Measurements from ENCODE around the gene CCL27. TPM values are rescaled to one million over a fixed set of nuclear protein-coding genes. Genes with fewer than 3 reads are reported as not detected.

The CCL27 gene
- total RNA-seq, 6 donors from 2014 or later: 32.5 TPM; not detected in 5

- DNase-seq: no peak
- TF ChIP-seq CTCF (IDR thresholded peaks at IDR 0.05): no peak
- TF ChIP-seq EP300 (IDR thresholded peaks at IDR 0.05): no peak
- TF ChIP-seq POLR2AphosphoS5 (IDR thresholded peaks at IDR 0.05): no peak
- TF ChIP-seq POLR2A (IDR thresholded peaks at IDR 0.05): no peak
- 69 to 76% methylated on average over 5 of the region's 5 CpGs for WGBS, 2 donors
- peaks cover 0 to 12% (median 3%) of the 10 kb centered on the region in 4 donors for H3K4me1 ChIP-seq
- no peak overlapping the region for H3K4me3 ChIP-seq
- no peak for ATAC-seq (ENCODE audit: low FRiP score in 2 of 2)
- H3K27me3 ChIP-seq: no peaks in the 10 kb centered on the region
- H3K9me3 ChIP-seq: no peaks in the 10 kb centered on the region
- H3K36me3 ChIP-seq: no peaks in the 10 kb centered on the region
- H3K27ac ChIP-seq: no peak overlapping the region
Measured at GRCh38 chr9:34691936-34692315, 29.5 kb upstream of the CCL27 start.

- DNase-seq: no peak
- TF ChIP-seq CTCF (IDR thresholded peaks at IDR 0.05) (no peak), POLR2AphosphoS5 (IDR thresholded peaks at IDR 0.05) (no peak), POLR2A (IDR thresholded peaks at IDR 0.05) (no peak), EP300 (IDR thresholded peaks at IDR 0.05) (no peak)
Measured at GRCh38 chr9:34690983-34691935, 28.8 kb upstream of the CCL27 start, which contains the start of gene CCL19. TSS of gene CCL19 (minus strand) at chr9:34691276. CDS start at chr9:34691139, 137 bp downstream.

GRCh38 chr9:34689512-34689911 is 27.1 kb upstream of the CCL27 start:
- DNase-seq (no peak), ATAC-seq (ENCODE audit: low FRiP score in 2 of 2) (no peak)
- Histone ChIP-seq H3K36me3 (no peaks in the 10 kb centered on the region), H3K4me3 (no peak overlapping the region), H3K27ac (no peak overlapping the region), H3K27me3 (no peaks in the 10 kb centered on the region), H3K4me1 (peaks cover 0 to 12% (median 3%) of the 10 kb centered on the region in 4 donors), H3K9me3 (no peaks in the 10 kb centered on the region)
- WGBS, 2 donors: 88 to 89% methylated on average over 8 of the region's 8 CpGs
- TF ChIP-seq POLR2AphosphoS5 (IDR thresholded peaks at IDR 0.05) (no peak), POLR2A (IDR thresholded peaks at IDR 0.05) (no peak), CTCF (IDR thresholded peaks at IDR 0.05) (no peak), EP300 (IDR thresholded peaks at IDR 0.05) (no peak)

More at GRCh38 chr9:34690983-34691935, 28.8 kb upstream of the CCL27 start, which contains the start of gene CCL19:
- 53 to 63% methylated on average over 6 of the region's 6 CpGs for WGBS, 2 donors
- Histone ChIP-seq H3K4me1 (peaks cover 0 to 12% (median 3%) of the 10 kb centered on the region in 4 donors), H3K27ac (no peak within 1 kb of the TSS), H3K4me3 (no peak within 1 kb of the TSS), H3K36me3 (no peaks in the 10 kb centered on the region), H3K9me3 (no peaks in the 10 kb centered on the region), H3K27me3 (no peaks in the 10 kb centered on the region)
- no peak for ATAC-seq (ENCODE audit: low FRiP score in 2 of 2)

GRCh38 chr9:34689116-34689470 is 26.6 kb upstream of the CCL27 start:
- Histone ChIP-seq H3K4me1 (peaks cover 0 to 12% (median 3%) of the 10 kb centered on the region in 4 donors), H3K27me3 (no peaks in the 10 kb centered on the region), H3K27ac (no peak overlapping the region), H3K4me3 (no peak overlapping the region), H3K9me3 (no peaks in the 10 kb centered on the region), H3K36me3 (no peaks in the 10 kb centered on the region)
- no peak for DNase-seq
- no peak for ATAC-seq (ENCODE audit: low FRiP score in 2 of 2)
- no peak for TF ChIP-seq EP300 (IDR thresholded peaks at IDR 0.05)
- TF ChIP-seq CTCF (IDR thresholded peaks at IDR 0.05): no peak
- no peak for TF ChIP-seq POLR2AphosphoS5 (IDR thresholded peaks at IDR 0.05)
- TF ChIP-seq POLR2A (IDR thresholded peaks at IDR 0.05): no peak
- WGBS, 2 donors: 81 to 93% methylated on average over 4 of the region's 4 CpGs

Data from upper lobe of left lung (tissue), 6 donors.